ENCODE data around the gene TARP.

Gene TARP

DNA sequence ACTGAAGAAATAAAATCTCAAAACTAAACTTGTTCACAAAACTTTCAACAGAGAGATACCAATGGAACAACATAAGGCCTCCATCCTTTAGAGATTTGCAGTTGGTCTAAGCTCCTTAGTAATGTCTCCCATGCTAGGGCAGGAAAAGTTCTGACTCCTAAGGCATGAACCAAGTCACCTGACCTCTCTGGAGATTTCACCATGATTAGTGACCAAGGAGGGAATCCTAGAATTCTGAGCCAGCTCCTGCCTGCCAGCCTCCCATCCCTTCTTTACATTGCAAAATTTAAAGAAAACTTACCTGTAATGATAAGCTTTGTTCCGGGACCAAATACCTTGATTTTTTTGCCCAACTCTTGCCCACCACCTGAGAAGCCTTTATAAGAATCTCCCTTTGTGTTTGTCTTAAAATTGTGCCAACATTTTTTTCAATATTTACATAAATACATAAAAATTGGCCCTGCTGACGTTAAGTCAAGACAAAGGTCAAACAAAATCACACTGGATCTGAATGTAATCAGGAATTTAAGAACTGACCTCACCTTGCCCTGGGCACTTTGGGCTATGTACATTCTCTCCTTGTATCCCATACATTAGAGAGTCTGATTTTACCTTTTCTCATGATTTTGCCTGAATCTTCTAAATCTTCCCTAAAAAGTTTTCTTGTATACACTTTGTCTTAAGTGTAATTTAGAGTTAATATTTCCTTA lies at the start of gene TARP:
Gene TARP (minus strand): TSS at position 351 of the 710 bp plus-strand sequence.
- Mint-ChIP-seq H3K4me3 (no peak within 1 kb of the TSS), H3K4me1 (no peaks in the 10 kb centered on the region), H3K36me3 (no peaks in the 10 kb centered on the region), H3K27me3 (ENCODE audit: insufficient read depth, low read depth) (no peaks in the 10 kb centered on the region), H3K9me3 (no peaks in the 10 kb centered on the region), H3K27ac (no peak within 1 kb of the TSS)
- no peak within 1 kb of the TSS for H3K4me3 ChIP-seq
- H3F3A ChIP-seq (ENCODE audit: low read depth) = no peaks in the 10 kb centered on the region
- H3K79me2 ChIP-seq (ENCODE audit: low read depth) = no peaks in the 10 kb centered on the region
- peaks cover 7% of the 10 kb centered on the region for H3K4me1 ChIP-seq
- no peaks in the 10 kb centered on the region for H4K20me1 ChIP-seq (ENCODE audit: low read depth)
- no peak for DNase-seq (ENCODE audit: low spot score)
- TF ChIP-seq EZH2phosphoT487 (IDR thresholded peaks at IDR 0.05) = no peak
- TF ChIP-seq EZH2 (IDR thresholded peaks at IDR 0.05) = no peak
- TF ChIP-seq, protein P1, sequence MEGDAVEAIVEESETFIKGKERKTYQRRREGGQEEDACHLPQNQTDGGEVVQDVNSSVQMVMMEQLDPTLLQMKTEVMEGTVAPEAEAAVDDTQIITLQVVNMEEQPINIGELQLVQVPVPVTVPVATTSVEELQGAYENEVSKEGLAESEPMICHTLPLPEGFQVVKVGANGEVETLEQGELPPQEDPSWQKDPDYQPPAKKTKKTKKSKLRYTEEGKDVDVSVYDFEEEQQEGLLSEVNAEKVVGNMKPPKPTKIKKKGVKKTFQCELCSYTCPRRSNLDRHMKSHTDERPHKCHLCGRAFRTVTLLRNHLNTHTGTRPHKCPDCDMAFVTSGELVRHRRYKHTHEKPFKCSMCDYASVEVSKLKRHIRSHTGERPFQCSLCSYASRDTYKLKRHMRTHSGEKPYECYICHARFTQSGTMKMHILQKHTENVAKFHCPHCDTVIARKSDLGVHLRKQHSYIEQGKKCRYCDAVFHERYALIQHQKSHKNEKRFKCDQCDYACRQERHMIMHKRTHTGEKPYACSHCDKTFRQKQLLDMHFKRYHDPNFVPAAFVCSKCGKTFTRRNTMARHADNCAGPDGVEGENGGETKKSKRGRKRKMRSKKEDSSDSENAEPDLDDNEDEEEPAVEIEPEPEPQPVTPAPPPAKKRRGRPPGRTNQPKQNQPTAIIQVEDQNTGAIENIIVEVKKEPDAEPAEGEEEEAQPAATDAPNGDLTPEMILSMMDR (IDR thresholded peaks at IDR 0.05) = no peak
- H3K27ac ChIP-seq = no peak within 1 kb of the TSS
- no peak within 1 kb of the TSS for H3K4me2 ChIP-seq
- H3K9ac ChIP-seq = no peak within 1 kb of the TSS
- peak within 1 kb of the TSS; percentile 36 for H2AFZ ChIP-seq (replicated peaks)
- H3K27me3 ChIP-seq = no peaks in the 10 kb centered on the region
- no peaks in the 10 kb centered on the region for H3K36me3 ChIP-seq
- no peaks in the 10 kb centered on the region for H3K9me3 ChIP-seq (ENCODE audit: low read depth)

DNA sequence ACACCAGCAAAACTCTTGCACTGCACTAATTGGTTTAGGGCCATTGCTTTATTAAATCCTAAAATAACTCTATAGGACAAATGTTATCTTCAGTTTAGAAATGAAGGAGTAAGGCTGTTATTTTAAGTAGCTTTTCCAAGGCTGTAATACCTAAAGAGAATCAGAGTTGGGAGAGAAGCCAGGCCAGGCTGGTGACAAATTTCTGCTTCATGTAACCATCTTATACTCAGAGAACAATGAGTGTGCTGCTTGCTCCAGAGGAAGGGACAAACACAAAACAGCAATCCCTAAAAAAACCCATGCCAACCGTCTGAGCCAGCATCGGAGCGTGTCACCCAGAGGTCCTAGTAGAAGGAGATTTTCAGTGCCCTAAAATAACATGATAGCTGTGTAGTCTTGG lies 49.7 kb upstream of the TARP start:
- no peak overlapping the region for H3K27ac ChIP-seq
- no peaks in the 10 kb centered on the region for H3K9me3 Mint-ChIP-seq
- TF ChIP-seq EZH2 (IDR thresholded peaks at IDR 0.05) (no peak), EZH2phosphoT487 (IDR thresholded peaks at IDR 0.05) (no peak)
- TF ChIP-seq, protein P1 (IDR thresholded peaks at IDR 0.05) = no peak
- no peak overlapping the region for H2AFZ ChIP-seq (replicated peaks)
- H3K9ac ChIP-seq = no peak overlapping the region
- H3K4me3 Mint-ChIP-seq = no peak overlapping the region
- no peak overlapping the region for H3K27ac Mint-ChIP-seq
- peaks cover 7% of the 10 kb centered on the region for H3K4me1 Mint-ChIP-seq
- no peaks in the 10 kb centered on the region for H3K36me3 Mint-ChIP-seq
- H3K27me3 ChIP-seq = no peaks in the 10 kb centered on the region
- H3K4me3 ChIP-seq = no peak overlapping the region
- peaks cover 3% of the 10 kb centered on the region for H3K27me3 Mint-ChIP-seq (ENCODE audit: insufficient read depth, low read depth)
- H3K36me3 ChIP-seq = no peaks in the 10 kb centered on the region
- H3F3A ChIP-seq (ENCODE audit: low read depth) = no peaks in the 10 kb centered on the region
- H3K4me2 ChIP-seq = no peak overlapping the region
- H3K79me2 ChIP-seq (ENCODE audit: low read depth) = no peaks in the 10 kb centered on the region
- H3K4me1 ChIP-seq = no peaks in the 10 kb centered on the region
- DNase-seq (ENCODE audit: low spot score) = no peak
- no peaks in the 10 kb centered on the region for H4K20me1 ChIP-seq (ENCODE audit: low read depth)
- H3K9me3 ChIP-seq (ENCODE audit: low read depth) = no peaks in the 10 kb centered on the region

DNA sequence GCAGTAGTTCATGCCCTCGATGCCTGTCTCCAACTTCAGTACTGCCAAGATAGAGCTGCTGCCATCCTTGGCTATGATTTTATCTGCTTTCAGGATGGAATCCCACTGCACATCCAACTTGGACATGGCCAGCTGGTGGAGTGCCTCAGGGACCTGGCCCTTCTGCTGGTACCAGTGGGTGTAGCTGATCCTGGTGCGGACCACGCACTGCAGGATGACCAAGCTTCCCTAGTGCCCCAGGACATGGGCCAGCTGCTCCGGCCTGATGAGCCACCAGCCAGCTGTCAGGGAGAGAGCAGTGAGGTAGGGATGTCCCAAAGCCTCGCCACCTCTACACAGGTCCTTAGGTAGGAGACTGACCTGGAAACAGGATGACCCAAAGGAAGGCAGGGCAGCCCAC lies 49.0 kb upstream of the TARP start:
- Histone ChIP-seq H2AFZ (replicated peaks) (no peak overlapping the region), H3K4me1 (no peaks in the 10 kb centered on the region), H3K27ac (no peak overlapping the region), H3K36me3 (no peaks in the 10 kb centered on the region), H3K9ac (no peak overlapping the region), H4K20me1 (ENCODE audit: low read depth) (no peaks in the 10 kb centered on the region), H3F3A (ENCODE audit: low read depth) (no peaks in the 10 kb centered on the region), H3K4me2 (no peak overlapping the region), H3K27me3 (no peaks in the 10 kb centered on the region), H3K9me3 (ENCODE audit: low read depth) (no peaks in the 10 kb centered on the region), H3K4me3 (no peak overlapping the region), H3K79me2 (ENCODE audit: low read depth) (no peaks in the 10 kb centered on the region)
- H3K36me3 Mint-ChIP-seq = no peaks in the 10 kb centered on the region
- no peaks in the 10 kb centered on the region for H3K9me3 Mint-ChIP-seq
- no peak overlapping the region for H3K27ac Mint-ChIP-seq
- peaks cover 7% of the 10 kb centered on the region for H3K4me1 Mint-ChIP-seq
- peaks cover 3% of the 10 kb centered on the region for H3K27me3 Mint-ChIP-seq (ENCODE audit: insufficient read depth, low read depth)
- no peak overlapping the region for H3K4me3 Mint-ChIP-seq
- no peak for DNase-seq (ENCODE audit: low spot score)
- no peak for TF ChIP-seq EZH2 (IDR thresholded peaks at IDR 0.05)
- TF ChIP-seq, protein P1 (IDR thresholded peaks at IDR 0.05) = no peak
- no peak for TF ChIP-seq EZH2phosphoT487 (IDR thresholded peaks at IDR 0.05)
